ENCODE results near the gene CEPT1. TPM values are rescaled to one million over a fixed set of nuclear protein-coding genes. Genes with fewer than 3 reads are reported as not detected.

The CEPT1 gene
- total RNA-seq, 1 donor = 40.7 TPM

- H3K4me3 ChIP-seq (ENCODE audit: low read depth, low read length) = no peak overlapping the region
- no peak for DNase-seq (ENCODE audit: low read depth)
- TF ChIP-seq CTCF (IDR thresholded peaks at IDR 0.05; ENCODE audit: insufficient read depth, low read length) = no peak
These were observed 85.1 kb downstream of the CEPT1 start for GRCh38 chr1:111225091-111225490.

- no peak for DNase-seq (ENCODE audit: low read depth)
- no peak overlapping the region for H3K4me3 ChIP-seq (ENCODE audit: low read depth, low read length)
- no peak for TF ChIP-seq CTCF (IDR thresholded peaks at IDR 0.05; ENCODE audit: insufficient read depth, low read length)
These were observed 85.8 kb downstream of the CEPT1 start for GRCh38 chr1:111225717-111226400.

GRCh38 chr1:111227434-111227833 is 87.4 kb downstream of the CEPT1 start, which contains the start of gene CHI3L2:
Gene CHI3L2 (plus strand): TSS chr1:111227713. CDS start chr1:111227730, 17 bp downstream.
- H3K4me3 ChIP-seq (ENCODE audit: low read depth, low read length) = no peak within 1 kb of the TSS
- TF ChIP-seq CTCF (IDR thresholded peaks at IDR 0.05; ENCODE audit: insufficient read depth, low read length) = no peak
- DNase-seq (ENCODE audit: low read depth) = peak; percentile 76

DNA sequence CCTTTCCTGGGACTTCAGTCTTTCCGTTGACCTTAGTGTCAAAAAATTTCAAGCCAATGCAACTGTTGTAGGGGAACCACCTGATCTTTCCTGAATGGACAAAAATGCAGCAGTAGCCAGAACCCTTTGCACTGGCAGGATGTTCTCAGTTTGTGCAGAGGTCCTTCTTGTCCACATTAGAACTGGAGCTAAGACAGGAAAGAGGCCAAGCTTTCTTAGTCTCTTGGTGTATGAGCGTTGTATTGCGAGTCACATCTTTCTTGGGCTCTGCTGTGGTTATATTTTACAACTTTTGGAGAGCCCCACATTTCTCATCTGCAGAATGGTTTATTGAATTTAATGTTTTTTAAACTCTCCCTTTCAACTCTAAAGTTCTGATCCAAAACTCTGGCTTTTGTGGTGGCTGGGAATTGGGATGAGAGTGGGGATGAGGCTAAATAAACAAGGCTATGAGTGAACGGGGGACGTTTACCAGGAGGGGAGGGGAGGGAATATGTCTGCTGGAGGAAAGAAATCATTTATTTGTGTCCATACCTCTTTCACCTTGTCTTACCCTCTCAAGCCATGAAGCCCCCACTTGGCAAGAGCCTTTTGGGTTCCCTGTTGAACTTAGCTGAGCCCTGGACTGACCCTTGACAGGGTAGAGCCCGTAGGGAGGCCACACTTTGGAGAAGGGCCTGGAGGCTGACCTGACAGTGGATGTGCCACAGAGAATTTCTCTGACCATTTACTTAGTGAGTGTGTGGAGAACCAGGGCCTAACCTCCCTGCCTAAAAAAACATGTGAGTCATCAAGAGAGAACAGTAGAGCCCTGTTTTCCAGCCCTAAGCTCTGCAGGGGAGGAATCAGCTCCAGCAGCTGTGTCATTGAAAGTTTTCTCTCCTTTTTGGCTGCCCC is 88.1 kb downstream of the CEPT1 start:
- TF ChIP-seq CTCF (IDR thresholded peaks at IDR 0.05; ENCODE audit: insufficient read depth, low read length) = no peak
- DNase-seq (ENCODE audit: low read depth) = peak; percentile 91
- H3K4me3 ChIP-seq (ENCODE audit: low read depth, low read length) = no peak overlapping the region

DNA sequence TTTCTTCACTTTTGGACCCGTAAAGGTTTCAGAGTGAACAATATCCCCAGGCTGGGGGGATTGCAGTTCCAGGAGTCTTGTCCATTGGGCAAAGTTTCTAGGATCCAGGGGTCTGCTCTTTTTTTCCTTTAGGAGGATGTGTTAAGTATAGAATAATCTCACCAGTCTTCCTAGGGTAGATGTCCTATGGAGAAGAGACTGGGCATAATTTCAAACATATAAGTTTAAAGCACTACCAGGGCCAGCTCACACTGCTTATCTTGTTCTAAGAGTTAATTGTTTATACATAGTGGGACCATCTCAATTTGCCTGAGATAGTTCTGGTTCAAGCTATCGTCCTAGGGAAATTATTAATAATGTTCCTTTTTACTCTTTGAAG is 88.7 kb downstream of the CEPT1 start:
- TF ChIP-seq CTCF (IDR thresholded peaks at IDR 0.05; ENCODE audit: insufficient read depth, low read length) = no peak
- no peak overlapping the region for H3K4me3 ChIP-seq (ENCODE audit: low read depth, low read length)
- no peak for DNase-seq (ENCODE audit: low read depth)

DNA sequence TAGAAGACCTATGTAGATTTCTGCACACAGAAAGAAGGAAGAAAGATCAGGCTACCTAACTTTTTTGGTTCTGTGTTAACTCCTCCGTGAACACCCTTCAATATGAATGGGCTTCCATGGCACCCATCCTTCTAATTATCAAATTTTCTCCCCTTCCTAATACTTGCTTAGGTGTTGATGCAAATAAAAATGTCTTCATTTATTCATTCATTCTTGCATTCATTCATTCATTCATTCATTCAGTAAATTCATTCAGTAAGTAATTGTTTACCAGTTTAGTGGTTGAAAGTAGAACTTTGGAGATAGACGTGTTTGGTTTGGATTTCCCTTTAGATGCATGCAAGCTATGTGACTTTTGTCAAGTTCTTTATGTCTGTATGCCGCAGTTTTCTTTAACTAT is 92.1 kb downstream of the CEPT1 start:
- TF ChIP-seq CTCF (IDR thresholded peaks at IDR 0.05; ENCODE audit: insufficient read depth, low read length) = no peak
- DNase-seq (ENCODE audit: low read depth) = no peak
- H3K4me3 ChIP-seq (ENCODE audit: low read depth, low read length) = no peak overlapping the region
